CD8-positive, alpha-beta memory T cell (primary cell): Measurements from ENCODE around the gene ANKRD30A. TPM values are rescaled to one million over a fixed set of nuclear protein-coding genes. Genes with fewer than 3 reads are reported as not detected.
"Not testable (repeated sequence)": the region's sequence is repeated elsewhere in the genome, so short reads cannot be mapped to it uniquely, and the experiment has no call there.

Experiments used
- CTCF ChIA-PET: fragments of 350-600 bp; sonication (Branson Sonifier 250); formaldehyde crosslinking; loops from one replicate; lab custom pipeline; 2021; ENCODE audit warnings: antibody characterized with exemption; lab: Charles Lee
- POLR2A ChIA-PET: fragments of 350-600 bp; sonication (Branson Sonifier 250); formaldehyde crosslinking; loops from one replicate; lab custom pipeline; 2021; ENCODE audit warnings: antibody characterized with exemption; lab: Charles Lee
- DNase-seq, 5 donors: peaks; one replicate each; pipeline versions ENCODE4 v3.0.0 to v3.0.0-alpha.2; 2020 to 2022; ENCODE audit warnings: mixed read lengths in 1 of 5
- H3K27ac ChIP-seq: one replicate; pipeline ENCODE4 v1.7.0; 2013; ENCODE audit warnings: low read depth, mild to moderate bottlenecking, low read length, moderate library complexity
- H3K27me3 ChIP-seq: 2 replicates; pipeline ENCODE4 v1.7.0; 2013; ENCODE audit warnings: low read length, mild to moderate bottlenecking; ENCODE audit not compliant: insufficient read depth, poor library complexity, severe bottlenecking
- H3K36me3 ChIP-seq: 2 replicates; pipeline ENCODE4 v1.7.0; 2013; ENCODE audit warnings: mild to moderate bottlenecking, low read length, moderate library complexity; ENCODE audit not compliant: insufficient read depth
- H3K4me1 ChIP-seq: 2 replicates; pipeline ENCODE4 v1.7.0; 2013; ENCODE audit warnings: mild to moderate bottlenecking, low read length, moderate library complexity; ENCODE audit not compliant: insufficient read depth
- H3K4me3 ChIP-seq: 2 replicates; pipeline ENCODE4 v1.7.0; 2013; ENCODE audit warnings: mild to moderate bottlenecking, low read length
- H3K9me3 ChIP-seq: 2 replicates; pipeline ENCODE4 v1.7.0; 2013; ENCODE audit warnings: mild to moderate bottlenecking, low read length
- H3K27ac Mint-ChIP-seq, 8 donors: one replicate each; pipeline ENCODE4 v1.8.0; 2020 to 2021; ENCODE audit warnings: mixed read lengths in 8 of 8, mild to moderate bottlenecking in 6 of 8, inconsistent platforms in 3 of 8, moderate library complexity in 3 of 8
- H3K27me3 Mint-ChIP-seq, 2 donors: one replicate each; pipeline ENCODE4 v1.8.0; 2020 to 2021; ENCODE audit warnings: mixed read lengths in 2 of 2, mild to moderate bottlenecking in 1 of 2, moderate library complexity in 1 of 2
- H3K36me3 Mint-ChIP-seq, 3 donors: one replicate each; pipeline ENCODE4 v1.8.0; 2020 to 2021; ENCODE audit warnings: mixed read lengths in 3 of 3, inconsistent platforms in 1 of 3, mild to moderate bottlenecking in 1 of 3
- H3K4me1 Mint-ChIP-seq, 3 donors: one replicate each; pipeline ENCODE4 v1.8.0; 2020 to 2021; ENCODE audit warnings: mixed read lengths in 3 of 3, inconsistent platforms in 1 of 3, mild to moderate bottlenecking in 1 of 3
- H3K4me3 Mint-ChIP-seq, 7 donors: one replicate each; pipeline ENCODE4 v1.8.0; 2020 to 2021; ENCODE audit warnings: mixed read lengths in 7 of 7, mild to moderate bottlenecking in 6 of 7, moderate library complexity in 4 of 7, inconsistent platforms in 2 of 7
- H3K9me3 Mint-ChIP-seq, 5 donors: one replicate each; pipeline ENCODE4 v1.8.0; 2020 to 2022; ENCODE audit warnings: mixed read lengths in 5 of 5, mild to moderate bottlenecking in 3 of 5, moderate library complexity in 2 of 5, inconsistent platforms in 1 of 5
- polyA plus RNA-seq: library from polyadenylated mRNA; unstranded; fragments of 300-500 nt; fragmentation: Illumina TruSeq; gene quantifications from one replicate; pipeline ENCODE4 v1.2.3, GENCODE V29; 2021
- total RNA-seq, 2 experiments: library from RNA; stranded (reverse); gene quantifications; one replicate each; pipeline ENCODE4 v1.2.3, GENCODE V29; 2021

ANKRD30A gene
- total and polyA plus RNA-seq, 3 experiments from 2014 or later: not detected

DNA sequence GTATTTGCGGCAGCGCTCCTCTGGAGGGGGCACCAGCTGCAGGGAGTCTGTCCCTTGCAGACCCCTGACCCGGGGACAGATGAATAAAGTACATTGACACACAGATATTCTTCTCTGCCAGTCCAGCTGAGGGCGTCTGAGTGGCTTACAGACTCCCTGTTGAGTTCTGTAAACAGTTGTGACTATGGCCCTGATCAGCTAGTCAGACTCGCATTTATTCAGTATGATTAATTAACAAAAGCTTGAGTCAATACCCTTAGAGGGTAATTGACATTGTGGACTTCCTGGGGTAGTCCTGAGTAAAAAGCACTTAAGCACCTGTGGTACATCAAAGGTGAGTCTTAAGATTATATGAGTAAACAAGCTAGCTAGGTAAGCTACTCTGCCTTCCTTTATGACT lies 21.0 kb downstream of the ANKRD30A start:
- H3K27me3 ChIP-seq: no peaks in the 10 kb centered on the region
- no peak for DNase-seq
- no peaks in the 10 kb centered on the region for H3K4me1 ChIP-seq
- no peak overlapping the region for H3K4me3 ChIP-seq
- ChIA-PET CTCF (no interaction called here), POLR2A (no interaction called here)
- H3K27ac ChIP-seq: no peak overlapping the region
- H3K4me1 Mint-ChIP-seq: no peaks in the 10 kb centered on the region
- H3K4me3 Mint-ChIP-seq: no peak overlapping the region
- H3K9me3 Mint-ChIP-seq: peaks cover 5 to 29% (median 10%) of the 10 kb centered on the region in 5 donors
- H3K27ac Mint-ChIP-seq: no peak overlapping the region
- no peaks in the 10 kb centered on the region for H3K36me3 ChIP-seq
- H3K27me3 Mint-ChIP-seq: no peaks in the 10 kb centered on the region
- H3K9me3 ChIP-seq: no peaks in the 10 kb centered on the region
- H3K36me3 Mint-ChIP-seq: no peaks in the 10 kb centered on the region

DNA sequence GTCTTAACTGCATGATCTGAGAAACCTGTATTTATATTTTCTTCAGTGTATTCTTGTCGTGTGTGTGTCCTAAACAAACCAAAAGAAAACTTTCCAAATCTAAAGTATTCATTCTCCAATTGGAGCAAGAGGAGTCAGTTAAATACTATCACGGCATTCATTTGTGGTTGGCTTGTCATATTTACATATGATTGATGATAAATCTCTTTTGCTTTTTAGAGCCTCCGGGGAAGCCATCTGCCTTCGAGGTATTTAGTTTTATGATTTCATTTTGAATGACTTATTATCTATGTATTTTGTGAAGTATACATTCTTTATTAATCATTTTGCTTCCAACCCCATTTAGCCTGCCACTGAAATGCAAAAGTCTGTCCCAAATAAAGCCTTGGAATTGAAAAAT lies 37.0 kb downstream of the ANKRD30A start:
- H3K27ac ChIP-seq, H3K36me3 ChIP-seq, H3K4me1 Mint-ChIP-seq, H3K4me1 ChIP-seq, H3K27me3 ChIP-seq, H3K36me3 Mint-ChIP-seq, H3K27ac Mint-ChIP-seq, H3K4me3 Mint-ChIP-seq, H3K27me3 Mint-ChIP-seq, H3K9me3 ChIP-seq, DNase-seq, CTCF ChIA-PET, H3K4me3 ChIP-seq, POLR2A ChIA-PET: not testable (repeated sequence)
- peaks cover 0 to 13% (median 9%) of the 10 kb centered on the region in 5 donors for H3K9me3 Mint-ChIP-seq

DNA sequence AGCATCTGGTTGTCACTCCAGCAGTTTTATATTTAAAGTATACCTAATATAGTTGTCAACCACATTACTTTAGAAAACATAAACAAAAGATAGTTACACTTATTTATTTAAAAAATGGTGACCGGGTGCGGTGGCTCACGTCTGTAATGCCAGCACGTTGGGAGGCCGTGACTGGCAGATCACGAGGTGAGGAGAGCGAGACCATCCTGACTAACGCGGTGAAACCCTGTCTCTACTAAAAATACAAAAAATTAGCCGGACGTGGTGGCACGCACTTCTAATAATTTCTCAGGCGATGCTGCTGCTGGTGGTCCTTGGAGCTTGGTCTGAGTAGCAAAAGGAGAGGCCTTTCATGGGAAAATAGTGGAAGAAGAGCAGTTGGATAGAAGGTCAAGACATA lies 46.5 kb downstream of the ANKRD30A start:
- DNase-seq, H3K9me3 Mint-ChIP-seq, H3K27ac Mint-ChIP-seq, H3K36me3 Mint-ChIP-seq, H3K27ac ChIP-seq, H3K4me3 Mint-ChIP-seq, H3K9me3 ChIP-seq, H3K4me1 ChIP-seq, H3K4me3 ChIP-seq, H3K27me3 Mint-ChIP-seq, CTCF ChIA-PET, POLR2A ChIA-PET, H3K36me3 ChIP-seq, H3K4me1 Mint-ChIP-seq, H3K27me3 ChIP-seq: not testable (repeated sequence)

DNA sequence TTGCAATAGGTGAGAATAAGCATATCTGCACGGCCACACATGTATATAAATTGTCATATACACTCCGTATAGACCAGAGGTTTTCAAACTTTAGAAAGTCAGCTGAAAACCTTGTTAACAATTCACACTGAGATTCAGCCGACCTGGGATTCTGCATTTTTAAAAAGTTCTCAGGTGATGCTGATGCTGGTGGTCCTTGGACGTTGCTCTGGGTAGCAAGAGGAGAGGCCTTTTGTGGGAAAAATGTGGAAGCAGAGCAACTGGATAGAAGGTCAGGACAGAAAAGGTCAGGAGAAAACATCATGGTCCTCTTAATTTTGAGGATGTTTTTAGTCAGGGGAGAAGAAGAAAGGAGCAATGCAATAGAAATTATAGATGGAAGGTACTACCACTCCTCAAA lies 52.9 kb downstream of the ANKRD30A start:
- POLR2A ChIA-PET, DNase-seq, H3K36me3 ChIP-seq, H3K4me3 Mint-ChIP-seq, H3K27me3 ChIP-seq, H3K27ac Mint-ChIP-seq, H3K4me1 ChIP-seq, H3K27me3 Mint-ChIP-seq, H3K36me3 Mint-ChIP-seq, H3K9me3 ChIP-seq, H3K4me1 Mint-ChIP-seq, H3K4me3 ChIP-seq, H3K9me3 Mint-ChIP-seq, CTCF ChIA-PET, H3K27ac ChIP-seq: not testable (repeated sequence)

DNA sequence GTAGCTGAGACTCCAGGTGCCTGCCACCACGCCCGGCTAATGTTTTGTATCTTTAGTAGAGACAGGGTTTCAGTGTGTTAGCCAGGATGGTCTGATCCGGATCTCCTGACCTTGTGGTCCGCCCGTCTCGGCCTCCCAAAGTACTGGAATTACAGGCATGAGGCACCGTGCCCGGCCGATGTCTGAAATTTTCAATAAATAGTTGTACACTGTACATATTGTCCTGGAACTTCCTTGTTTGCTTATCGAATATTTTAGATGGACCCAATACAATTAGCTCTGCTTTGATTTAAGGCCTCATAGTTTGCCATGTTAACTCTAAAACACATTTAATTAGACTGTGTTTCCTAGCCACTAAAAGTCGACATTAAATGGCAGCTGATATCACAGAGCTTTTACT lies 57.3 kb downstream of the ANKRD30A start:
- not testable (repeated sequence) for H3K4me3 ChIP-seq

DNA sequence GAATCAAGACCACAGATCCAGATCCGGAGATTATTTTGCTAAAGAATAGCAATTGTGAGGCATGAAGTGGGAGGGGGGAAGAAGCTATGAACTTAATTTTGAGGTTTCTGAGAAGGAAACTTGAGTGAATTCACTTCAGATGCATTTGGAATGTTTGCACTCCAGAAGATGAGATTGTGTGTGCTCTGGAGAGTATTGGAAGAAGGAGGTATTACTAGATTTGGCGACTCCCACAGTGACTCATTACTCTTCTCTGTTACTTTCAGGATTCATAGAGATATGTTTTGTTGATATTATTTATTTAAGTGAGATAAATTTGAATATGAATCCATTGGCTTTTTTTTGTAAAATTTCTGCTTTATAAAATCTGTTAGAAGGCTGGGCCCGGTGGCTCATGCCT lies 80.7 kb downstream of the ANKRD30A start:
- H3K27ac Mint-ChIP-seq: no peak overlapping the region

More for the DNA sequence above, 57.3 kb downstream of the ANKRD30A start:
- H3K9me3 Mint-ChIP-seq, H3K27me3 ChIP-seq, H3K27me3 Mint-ChIP-seq, H3K27ac ChIP-seq, H3K36me3 Mint-ChIP-seq, H3K27ac Mint-ChIP-seq, H3K4me1 Mint-ChIP-seq, POLR2A ChIA-PET, H3K9me3 ChIP-seq, H3K4me3 Mint-ChIP-seq, H3K4me1 ChIP-seq, CTCF ChIA-PET, H3K36me3 ChIP-seq, DNase-seq: not testable (repeated sequence)

DNA sequence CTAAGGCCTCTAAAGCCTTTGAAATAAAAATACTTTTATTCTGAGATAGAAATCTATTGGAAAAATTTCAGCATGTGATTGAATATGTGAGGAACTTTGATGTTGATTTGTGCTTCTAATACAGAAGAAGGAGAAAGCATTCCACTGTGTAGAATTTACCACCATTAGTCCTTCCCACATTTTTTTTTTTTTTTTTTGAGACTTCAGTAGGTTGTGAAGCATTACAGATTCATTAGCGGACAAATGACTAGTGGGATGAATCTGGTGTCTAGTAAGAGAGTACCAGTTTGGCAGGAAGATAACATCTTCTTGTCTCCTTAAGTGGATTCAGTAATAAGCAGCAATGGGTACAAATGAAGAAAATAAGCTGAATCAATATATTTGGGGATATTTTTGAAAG lies 95.5 kb downstream of the ANKRD30A start:
- no peaks in the 10 kb centered on the region for H3K36me3 Mint-ChIP-seq
- peaks cover 2 to 27% (median 4%) of the 10 kb centered on the region in 5 donors for H3K9me3 Mint-ChIP-seq
- CTCF ChIA-PET: no interaction called here
- no peak overlapping the region for H3K27ac ChIP-seq
- POLR2A ChIA-PET: no interaction called here
- no peaks in the 10 kb centered on the region for H3K4me1 ChIP-seq
- no peaks in the 10 kb centered on the region for H3K4me1 Mint-ChIP-seq
- no peaks in the 10 kb centered on the region for H3K9me3 ChIP-seq
- no peak overlapping the region for H3K4me3 Mint-ChIP-seq
- no peak for DNase-seq
- no peak overlapping the region for H3K27ac Mint-ChIP-seq
- H3K27me3 Mint-ChIP-seq: peaks cover 0 to 3% of the 10 kb centered on the region in 2 donors
- no peak overlapping the region for H3K4me3 ChIP-seq
- H3K36me3 ChIP-seq: no peaks in the 10 kb centered on the region
- no peaks in the 10 kb centered on the region for H3K27me3 ChIP-seq

More for the DNA sequence above, 80.7 kb downstream of the ANKRD30A start:
- no peaks in the 10 kb centered on the region for H3K4me1 Mint-ChIP-seq
- DNase-seq: no peak
- no peak overlapping the region for H3K27ac ChIP-seq
- no peaks in the 10 kb centered on the region for H3K36me3 Mint-ChIP-seq
- no peak overlapping the region for H3K4me3 Mint-ChIP-seq
- peaks cover 13 to 32% (median 29%) of the 10 kb centered on the region in 5 donors for H3K9me3 Mint-ChIP-seq
- H3K4me1 ChIP-seq: no peaks in the 10 kb centered on the region
- no peaks in the 10 kb centered on the region for H3K27me3 Mint-ChIP-seq
- no peaks in the 10 kb centered on the region for H3K9me3 ChIP-seq
- no peaks in the 10 kb centered on the region for H3K36me3 ChIP-seq
- POLR2A ChIA-PET: no interaction called here
- no peak overlapping the region for H3K4me3 ChIP-seq
- H3K27me3 ChIP-seq: no peaks in the 10 kb centered on the region
- CTCF ChIA-PET: no interaction called here

DNA sequence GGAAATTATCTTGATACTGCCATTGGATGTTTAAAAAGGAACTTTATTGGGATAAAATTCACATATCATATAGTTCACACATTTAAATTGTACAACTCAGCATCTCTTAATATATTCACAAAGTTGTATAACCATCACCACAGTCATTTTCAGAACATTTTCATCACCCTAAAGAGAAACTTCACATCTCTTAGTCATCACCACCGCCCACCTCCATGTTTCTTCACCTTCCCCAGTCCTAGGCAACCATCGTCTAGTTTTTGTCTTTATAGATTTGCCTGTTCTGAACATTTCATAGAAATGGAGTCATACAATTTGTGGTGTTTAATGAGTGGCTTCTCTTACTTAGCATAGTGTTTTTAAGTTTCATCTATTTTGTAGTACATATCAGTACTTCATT lies 96.6 kb downstream of the ANKRD30A start:
- ChIA-PET POLR2A (no interaction called here), CTCF (no interaction called here)
- Histone ChIP-seq H3K9me3 (no peaks in the 10 kb centered on the region), H3K27ac (no peak overlapping the region), H3K36me3 (no peaks in the 10 kb centered on the region), H3K4me1 (no peaks in the 10 kb centered on the region), H3K4me3 (no peak overlapping the region), H3K27me3 (no peaks in the 10 kb centered on the region)
- Mint-ChIP-seq H3K4me1 (no peaks in the 10 kb centered on the region), H3K4me3 (no peak overlapping the region), H3K9me3 (peaks cover 2 to 24% (median 4%) of the 10 kb centered on the region in 5 donors), H3K27me3 (peaks cover 0 to 3% of the 10 kb centered on the region in 2 donors), H3K36me3 (no peaks in the 10 kb centered on the region), H3K27ac (no peak overlapping the region)
- DNase-seq: no peak

DNA sequence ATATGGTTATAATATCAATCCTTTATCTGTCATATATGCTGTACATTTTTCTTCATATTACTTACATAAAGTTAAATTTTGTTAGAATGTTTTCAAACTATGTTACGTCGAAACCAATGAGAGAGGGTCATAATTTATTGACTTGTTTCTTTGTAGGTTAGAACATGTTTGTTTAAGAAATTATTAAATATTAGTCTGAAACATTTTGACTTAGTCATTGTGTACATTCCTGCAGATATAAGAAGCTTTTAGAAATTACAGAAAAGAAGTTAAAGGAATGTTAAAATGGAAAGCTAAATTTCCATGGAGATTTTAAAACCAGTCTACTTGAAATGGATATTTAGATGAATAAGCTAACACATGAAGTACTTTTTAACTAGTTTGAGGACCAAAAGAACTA lies 99.8 kb downstream of the ANKRD30A start:
- no peak for DNase-seq
- ChIA-PET CTCF (no interaction called here), POLR2A (no interaction called here)
- Mint-ChIP-seq H3K27me3 (no peaks in the 10 kb centered on the region), H3K4me3 (no peak overlapping the region), H3K36me3 (no peaks in the 10 kb centered on the region), H3K9me3 (peaks cover 2 to 26% (median 7%) of the 10 kb centered on the region in 5 donors), H3K27ac (no peak overlapping the region), H3K4me1 (no peaks in the 10 kb centered on the region)
- Histone ChIP-seq H3K9me3 (no peaks in the 10 kb centered on the region), H3K36me3 (no peaks in the 10 kb centered on the region), H3K27ac (no peak overlapping the region), H3K4me1 (no peaks in the 10 kb centered on the region), H3K27me3 (no peaks in the 10 kb centered on the region), H3K4me3 (no peak overlapping the region)
